ENCODE data around the gene CYFIP1. TPM values are rescaled to one million over a fixed set of nuclear protein-coding genes. Genes with fewer than 3 reads are reported as not detected.
A peak's percentile ranks its signal among the peaks of the same experiment; 100 is the strongest.

CYFIP1 gene
- total and polyA plus RNA-seq, 11 donors: 7.6 to 111 (median 32.8) TPM

DNA sequence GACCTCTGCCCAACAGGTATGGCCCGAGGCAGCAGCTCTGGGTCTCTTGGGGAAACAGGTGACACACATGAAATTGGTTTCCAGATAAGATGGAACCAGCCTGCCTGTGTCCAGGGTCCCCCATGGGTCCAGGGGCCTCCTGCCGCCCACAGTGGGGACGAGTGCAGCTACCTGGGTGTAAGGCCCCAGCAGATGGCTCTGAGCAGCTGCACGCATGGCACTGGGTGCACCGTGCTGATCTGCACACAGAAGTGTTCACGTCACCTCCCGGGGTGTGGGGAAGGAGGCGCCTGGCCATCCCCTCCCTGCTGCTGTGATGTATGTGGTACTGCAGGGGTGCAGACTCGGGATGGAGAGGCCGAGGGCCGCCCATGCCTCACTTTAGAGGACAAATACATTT, 78.1 kb downstream of the CYFIP1 start:
- DNase-seq: peak in 1 of 5 donors; percentile 39
- H3K4me3 ChIP-seq: no peak overlapping the region
- no peak for ATAC-seq
- H3K9me3 ChIP-seq: no peaks in the 10 kb centered on the region
- no peaks in the 10 kb centered on the region for H3K4me1 ChIP-seq
- no peaks in the 10 kb centered on the region for H3K27me3 ChIP-seq
- H3K36me3 ChIP-seq: peaks cover 2 to 97% (median 86%) of the 10 kb centered on the region in 9 donors
- TF ChIP-seq POLR2A (IDR thresholded peaks at IDR 0.05) (no peak), CTCF (IDR thresholded peaks at IDR 0.05) (no peak)
- no peak overlapping the region for H3K27ac ChIP-seq
- WGBS, 4 donors: 92 to 96% (median 95%) methylated on average over 10 to 11 of the region's 11 CpGs
- intact Hi-C loops (cut with DNase I): no loop called here

GRCh38 chr15:22895465-22896190, 84.5 kb downstream of the CYFIP1 start:
- peaks cover 2 to 94% (median 84%) of the 10 kb centered on the region in 9 donors for H3K36me3 ChIP-seq
- 95 to 100% (median 97%) methylated on average over 6 to 10 of the region's 10 CpGs for WGBS, 4 donors

GRCh38 chr15:22893881-22894280, 86.3 kb downstream of the CYFIP1 start:
- TF ChIP-seq POLR2A (IDR thresholded peaks at IDR 0.05) (no peak), CTCF (IDR thresholded peaks at IDR 0.05) (no peak)
- Histone ChIP-seq H3K4me1 (no peaks in the 10 kb centered on the region), H3K4me3 (no peak overlapping the region), H3K36me3 (peaks cover 2 to 85% (median 70%) of the 10 kb centered on the region in 9 donors), H3K27ac (no peak overlapping the region), H3K9me3 (no peaks in the 10 kb centered on the region), H3K27me3 (no peaks in the 10 kb centered on the region)
- intact Hi-C loops (cut with DNase I): no loop called here
- DNase-seq (no peak), ATAC-seq (no peak)
- WGBS, 4 donors: 93 to 97% (median 95%) methylated on average over 13 of the region's 13 CpGs

More at GRCh38 chr15:22895465-22896190, 84.5 kb downstream of the CYFIP1 start:
- H3K27me3 ChIP-seq: no peaks in the 10 kb centered on the region
- no peaks in the 10 kb centered on the region for H3K9me3 ChIP-seq
- no peak overlapping the region for H3K27ac ChIP-seq
- ATAC-seq (no peak), DNase-seq (peak in 2 of 5 donors; percentile 18 to 44)
- H3K4me3 ChIP-seq: no peak overlapping the region
- no peaks in the 10 kb centered on the region for H3K4me1 ChIP-seq
- intact Hi-C loops (cut with DNase I): no loop called here
- TF ChIP-seq CTCF (IDR thresholded peaks at IDR 0.05): no peak
- TF ChIP-seq POLR2A (IDR thresholded peaks at IDR 0.05): no peak

DNA sequence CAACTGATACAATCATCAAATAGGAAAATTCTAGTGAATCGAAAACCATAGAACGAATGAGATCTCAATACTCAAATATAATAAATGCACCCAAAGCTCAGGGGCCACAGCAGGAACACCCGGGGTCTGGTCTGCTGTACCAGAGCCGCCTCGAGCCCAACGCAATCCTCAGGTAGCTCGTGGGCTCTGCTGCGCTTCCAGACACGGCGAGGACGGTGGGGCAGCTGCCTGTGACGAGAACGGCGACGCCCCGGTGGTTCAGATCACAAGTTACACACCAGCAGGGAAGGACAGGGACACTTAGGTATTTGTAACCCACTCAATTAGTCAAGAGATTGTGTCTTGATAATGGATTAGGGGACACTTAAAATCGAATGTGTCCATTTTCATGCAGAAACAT, 87.1 kb downstream of the CYFIP1 start:
- Histone ChIP-seq H3K4me3 (no peak overlapping the region), H3K27ac (no peak overlapping the region), H3K9me3 (no peaks in the 10 kb centered on the region), H3K4me1 (no peaks in the 10 kb centered on the region), H3K36me3 (peaks cover 2 to 87% (median 70%) of the 10 kb centered on the region in 9 donors), H3K27me3 (no peaks in the 10 kb centered on the region)
- DNase-seq: no peak
- no peak for ATAC-seq
- intact Hi-C loops (cut with DNase I): no loop called here
- 92 to 95% (median 94%) methylated on average over 17 of the region's 17 CpGs for WGBS, 4 donors
- TF ChIP-seq POLR2A (IDR thresholded peaks at IDR 0.05) (no peak), CTCF (IDR thresholded peaks at IDR 0.05) (no peak)

Data from heart left ventricle (tissue), 16 donors.